Muscle layer of colon (tissue), 2 donors: ENCODE results near the gene JAG1.
"Not testable (repeated sequence)": the region's sequence is repeated elsewhere in the genome, so short reads cannot be mapped to it uniquely, and the experiment has no call there.

Source experiments
- H3K27ac ChIP-seq: one replicate; pipeline ENCODE4 v1.7.0; 2013; ENCODE audit warnings: low read depth, mild to moderate bottlenecking, low read length, moderate library complexity
- H3K27me3 ChIP-seq, 2 donors: one replicate each; pipeline ENCODE4 v1.7.0; 2013; ENCODE audit warnings: low read length in 2 of 2, mild to moderate bottlenecking in 2 of 2; ENCODE audit not compliant: insufficient read depth in 2 of 2, control insufficient read depth in 1 of 2
- H3K36me3 ChIP-seq: one replicate; pipeline ENCODE4 v1.7.0; 2013; ENCODE audit warnings: mild to moderate bottlenecking, low read length; ENCODE audit not compliant: insufficient read depth
- H3K4me1 ChIP-seq: one replicate; pipeline ENCODE4 v1.7.0; 2013; ENCODE audit warnings: mild to moderate bottlenecking, low read length; ENCODE audit not compliant: insufficient read depth
- H3K4me3 ChIP-seq, 2 donors: one replicate each; pipeline ENCODE4 v1.7.0; 2013; ENCODE audit warnings: low read length in 2 of 2, low read depth in 1 of 2, mild to moderate bottlenecking in 1 of 2, moderate library complexity in 1 of 2
- H3K9ac ChIP-seq: one replicate; pipeline ENCODE4 v1.7.0; 2013; ENCODE audit warnings: low read length
- H3K9me3 ChIP-seq: one replicate; pipeline ENCODE4 v1.7.0; 2013; ENCODE audit warnings: mild to moderate bottlenecking, low read length
- donor health status: abdominal sarcoma.
- donor health status: Adenocarcinoma of cecum.

Gene JAG1

DNA sequence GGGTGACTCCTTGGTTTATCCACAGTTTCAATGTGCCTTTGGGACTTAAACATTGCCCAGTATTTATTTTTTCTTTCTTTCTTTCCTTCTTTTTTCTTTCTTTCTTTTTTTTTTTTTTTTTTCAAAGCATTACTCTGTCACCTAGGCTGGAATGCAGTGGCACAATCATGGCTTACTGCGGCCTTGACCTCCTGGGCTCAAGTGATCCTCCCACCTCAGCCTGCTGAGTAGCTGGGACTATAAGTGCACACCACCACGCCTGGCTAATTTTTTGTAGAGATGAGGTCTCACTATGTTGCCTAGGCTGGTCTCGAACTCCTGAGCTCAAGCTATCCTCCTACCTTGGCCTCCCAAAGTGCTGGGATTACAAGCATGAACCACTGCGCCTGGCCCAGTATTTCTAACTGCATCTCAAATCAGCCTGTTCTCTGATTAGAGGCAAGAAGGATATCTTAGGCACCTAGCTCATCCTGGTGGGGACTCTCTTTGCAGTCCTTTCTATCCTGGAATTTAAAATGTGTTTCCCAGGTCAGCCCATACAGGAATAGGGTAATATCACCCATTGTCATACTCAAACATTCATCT lies 56.2 kb downstream of the JAG1 start:
- H3K27me3 ChIP-seq, H3K9me3 ChIP-seq, H3K9ac ChIP-seq, H3K27ac ChIP-seq, H3K4me1 ChIP-seq, H3K36me3 ChIP-seq, H3K4me3 ChIP-seq: not testable (repeated sequence)

DNA sequence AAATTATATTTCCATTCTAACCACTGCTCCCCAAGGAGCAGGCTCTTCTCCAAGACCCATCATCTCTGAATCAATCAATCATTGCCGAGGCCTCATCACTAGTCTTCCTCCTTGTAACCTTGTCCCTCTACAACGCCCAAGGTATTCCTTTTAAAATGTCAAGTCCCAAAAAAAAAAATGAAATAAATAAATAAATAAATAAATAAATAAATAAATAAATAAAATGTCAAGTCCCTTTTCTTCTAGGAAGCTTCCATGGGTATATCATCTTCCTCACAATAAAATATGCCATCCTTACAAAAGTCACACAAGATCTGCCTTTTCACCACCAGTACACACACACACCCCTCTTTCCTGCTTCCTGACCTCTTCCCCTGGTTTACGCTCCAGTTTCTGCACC lies 57.6 kb downstream of the JAG1 start:
- Histone ChIP-seq H3K27me3 (no peaks in the 10 kb centered on the region), H3K27ac (no peak overlapping the region), H3K9me3 (no peaks in the 10 kb centered on the region), H3K4me3 (no peak overlapping the region), H3K9ac (no peak overlapping the region), H3K36me3 (no peaks in the 10 kb centered on the region), H3K4me1 (no peaks in the 10 kb centered on the region)

- Histone ChIP-seq H3K36me3 (no peaks in the 10 kb centered on the region), H3K9ac (no peak overlapping the region), H3K27me3 (no peaks in the 10 kb centered on the region), H3K4me1 (no peaks in the 10 kb centered on the region), H3K4me3 (no peak overlapping the region), H3K27ac (no peak overlapping the region), H3K9me3 (no peaks in the 10 kb centered on the region)
Observed at GRCh38 chr20:10613911-10614310, 59.9 kb downstream of the JAG1 start.

DNA sequence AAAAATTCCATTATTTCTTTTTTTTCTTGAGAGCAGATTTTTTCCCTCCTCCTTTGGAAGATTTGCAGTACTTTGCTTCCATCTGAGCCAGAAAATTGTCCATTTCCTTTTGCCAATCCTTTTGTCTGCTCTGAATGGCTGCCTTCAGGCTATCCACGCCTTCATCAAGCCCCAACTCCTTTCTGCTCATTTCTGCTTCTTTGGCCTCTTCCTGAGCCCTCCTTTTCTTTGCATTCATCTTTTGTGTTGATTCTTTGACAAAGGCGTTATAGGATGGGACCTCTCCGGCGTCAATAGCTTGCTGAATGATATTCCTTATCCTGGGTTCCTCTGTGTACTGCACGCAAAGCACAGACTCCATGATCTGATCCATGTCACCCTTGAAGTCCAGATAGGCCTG lies 60.4 kb downstream of the JAG1 start:
- not testable (repeated sequence) for H3K27ac ChIP-seq, H3K4me3 ChIP-seq, H3K27me3 ChIP-seq, H3K9ac ChIP-seq, H3K9me3 ChIP-seq, H3K36me3 ChIP-seq, H3K4me1 ChIP-seq

DNA sequence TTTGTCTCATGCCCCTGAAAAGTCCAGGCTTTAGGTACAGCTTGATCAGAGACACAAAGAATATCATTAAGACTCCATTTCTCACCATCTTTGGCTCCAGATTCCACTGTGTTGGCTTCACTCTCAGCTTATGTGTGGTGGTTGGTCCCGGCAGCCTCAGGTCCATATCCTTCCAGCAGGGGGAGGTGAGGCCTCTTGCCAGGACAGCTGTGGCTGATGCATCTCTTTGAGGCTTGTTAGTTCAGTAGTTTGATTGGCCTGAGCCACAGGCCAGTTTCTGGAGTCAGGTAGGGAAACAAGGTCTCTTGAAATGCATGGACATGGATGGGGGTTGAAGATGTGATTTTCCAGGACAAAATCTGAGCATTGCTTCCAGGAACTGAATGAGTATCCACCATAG lies 62.4 kb downstream of the JAG1 start:
- no peaks in the 10 kb centered on the region for H3K4me1 ChIP-seq

DNA sequence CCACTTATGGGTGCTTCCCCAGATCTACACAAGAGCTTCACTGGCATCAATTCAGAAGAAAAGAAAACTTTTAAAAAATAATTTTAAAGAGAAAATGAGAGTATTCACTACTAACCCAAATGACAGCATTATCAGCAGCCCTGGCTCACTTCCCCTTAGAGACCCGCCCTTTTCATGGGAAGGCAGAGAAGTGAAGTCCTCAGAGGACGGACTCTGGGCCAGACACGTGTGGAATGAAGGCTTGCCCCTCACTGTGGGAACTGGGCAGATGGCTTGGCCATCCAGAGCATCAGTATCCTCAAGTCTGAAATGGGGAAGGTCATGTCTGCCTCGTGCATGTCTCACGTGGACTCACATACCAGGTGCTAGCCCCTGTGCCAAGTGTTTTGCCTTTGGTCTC lies 63.5 kb downstream of the JAG1 start:
- peaks cover 5% of the 10 kb centered on the region for H3K4me1 ChIP-seq
- no peaks in the 10 kb centered on the region for H3K9me3 ChIP-seq
- H3K27ac ChIP-seq: no peak overlapping the region
- no peaks in the 10 kb centered on the region for H3K36me3 ChIP-seq
- no peak overlapping the region for H3K4me3 ChIP-seq
- no peak overlapping the region for H3K9ac ChIP-seq
- no peaks in the 10 kb centered on the region for H3K27me3 ChIP-seq

More for the DNA sequence above, 62.4 kb downstream of the JAG1 start:
- Histone ChIP-seq H3K27me3 (no peaks in the 10 kb centered on the region), H3K4me3 (no peak overlapping the region), H3K27ac (no peak overlapping the region), H3K36me3 (no peaks in the 10 kb centered on the region), H3K9me3 (no peaks in the 10 kb centered on the region), H3K9ac (no peak overlapping the region)

- Histone ChIP-seq H3K4me1 (peaks cover 7% of the 10 kb centered on the region), H3K9me3 (no peaks in the 10 kb centered on the region), H3K27me3 (no peaks in the 10 kb centered on the region), H3K27ac (no peak overlapping the region), H3K4me3 (no peak overlapping the region), H3K9ac (no peak overlapping the region), H3K36me3 (no peaks in the 10 kb centered on the region)
Observed at GRCh38 chr20:10609770-10610169, 64.0 kb downstream of the JAG1 start.

- H3K4me1 ChIP-seq: peaks cover 7% of the 10 kb centered on the region
- H3K9me3 ChIP-seq: no peaks in the 10 kb centered on the region
- no peak overlapping the region for H3K4me3 ChIP-seq
- H3K27ac ChIP-seq: no peak overlapping the region
- H3K9ac ChIP-seq: no peak overlapping the region
- H3K36me3 ChIP-seq: no peaks in the 10 kb centered on the region
- no peaks in the 10 kb centered on the region for H3K27me3 ChIP-seq
Observed at GRCh38 chr20:10609276-10609675, 64.5 kb downstream of the JAG1 start.

- Histone ChIP-seq H3K4me3 (no peak overlapping the region), H3K9ac (no peak overlapping the region), H3K36me3 (no peaks in the 10 kb centered on the region), H3K27ac (no peak overlapping the region), H3K4me1 (peaks cover 7% of the 10 kb centered on the region), H3K27me3 (no peaks in the 10 kb centered on the region), H3K9me3 (no peaks in the 10 kb centered on the region)
Observed at GRCh38 chr20:10605547-10606195, 68.1 kb downstream of the JAG1 start.

- H3K9ac ChIP-seq: no peak overlapping the region
Observed at GRCh38 chr20:10604865-10605440, 68.8 kb downstream of the JAG1 start.

DNA sequence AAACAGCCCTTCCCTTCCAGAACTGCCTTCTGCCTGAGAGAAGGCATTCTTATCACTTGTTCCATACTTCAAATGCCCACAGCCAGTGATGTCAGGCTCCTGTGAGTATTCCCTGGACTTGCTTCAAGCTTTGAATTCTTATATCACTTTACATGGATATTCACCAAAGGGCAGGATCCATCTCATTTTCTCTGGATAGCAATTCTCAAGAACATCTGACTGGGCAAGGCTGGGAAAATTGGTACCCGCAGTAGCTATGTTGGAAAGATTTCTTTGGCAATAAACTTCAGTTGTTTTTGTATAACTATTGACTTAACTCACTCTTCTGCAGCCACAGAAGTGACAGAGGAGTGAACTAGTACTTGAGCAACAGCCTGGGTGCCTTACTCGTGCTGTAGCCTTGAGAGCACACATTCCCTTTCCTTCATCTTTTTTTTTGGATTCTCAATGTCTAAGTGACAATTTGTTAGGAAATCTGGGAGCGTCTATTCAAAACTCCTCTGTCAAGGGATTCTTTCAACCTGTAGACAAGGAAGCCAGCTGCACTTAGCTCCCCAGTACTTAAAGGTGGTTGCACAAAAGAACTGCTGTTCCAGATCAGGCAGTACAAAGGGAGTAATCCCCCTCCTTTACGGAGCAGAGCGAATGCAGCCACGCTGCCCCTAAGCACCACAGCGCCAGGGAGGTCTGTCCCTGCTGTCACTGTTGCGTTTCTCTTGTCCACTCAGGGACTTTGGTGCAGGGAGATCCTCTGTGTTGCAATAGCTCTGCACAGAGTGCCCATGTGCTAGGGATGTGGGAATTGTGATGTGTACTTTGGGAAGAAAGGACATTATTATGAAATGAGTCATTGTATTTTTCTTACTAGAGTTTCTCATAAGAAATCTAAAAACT lies 69.6 kb downstream of the JAG1 start:
- Histone ChIP-seq H3K4me1 (peaks cover 7% of the 10 kb centered on the region), H3K4me3 (no peak overlapping the region), H3K9me3 (no peaks in the 10 kb centered on the region), H3K27ac (no peak overlapping the region), H3K27me3 (no peaks in the 10 kb centered on the region), H3K36me3 (no peaks in the 10 kb centered on the region), H3K9ac (no peak overlapping the region)

More at GRCh38 chr20:10604865-10605440, 68.8 kb downstream of the JAG1 start:
- H3K4me1 ChIP-seq: peaks cover 7% of the 10 kb centered on the region
- no peak overlapping the region for H3K27ac ChIP-seq
- H3K27me3 ChIP-seq: no peaks in the 10 kb centered on the region
- H3K4me3 ChIP-seq: no peak overlapping the region
- H3K36me3 ChIP-seq: no peaks in the 10 kb centered on the region
- no peaks in the 10 kb centered on the region for H3K9me3 ChIP-seq
